8988T (cell line): ENCODE measurements around the gene OR1Q1.
"Not testable (repeated sequence)": the region's sequence is repeated elsewhere in the genome, so short reads cannot be mapped to it uniquely, and the experiment has no call there.

ENCODE experiments used
- DNase-seq: peaks from one replicate; pipeline ENCODE4 v3.0.0; 2011

Gene OR1Q1, protein sequence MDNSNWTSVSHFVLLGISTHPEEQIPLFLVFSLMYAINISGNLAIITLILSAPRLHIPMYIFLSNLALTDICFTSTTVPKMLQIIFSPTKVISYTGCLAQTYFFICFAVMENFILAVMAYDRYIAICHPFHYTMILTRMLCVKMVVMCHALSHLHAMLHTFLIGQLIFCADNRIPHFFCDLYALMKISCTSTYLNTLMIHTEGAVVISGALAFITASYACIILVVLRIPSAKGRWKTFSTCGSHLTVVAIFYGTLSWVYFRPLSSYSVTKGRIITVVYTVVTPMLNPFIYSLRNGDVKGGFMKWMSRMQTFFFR

DNA sequence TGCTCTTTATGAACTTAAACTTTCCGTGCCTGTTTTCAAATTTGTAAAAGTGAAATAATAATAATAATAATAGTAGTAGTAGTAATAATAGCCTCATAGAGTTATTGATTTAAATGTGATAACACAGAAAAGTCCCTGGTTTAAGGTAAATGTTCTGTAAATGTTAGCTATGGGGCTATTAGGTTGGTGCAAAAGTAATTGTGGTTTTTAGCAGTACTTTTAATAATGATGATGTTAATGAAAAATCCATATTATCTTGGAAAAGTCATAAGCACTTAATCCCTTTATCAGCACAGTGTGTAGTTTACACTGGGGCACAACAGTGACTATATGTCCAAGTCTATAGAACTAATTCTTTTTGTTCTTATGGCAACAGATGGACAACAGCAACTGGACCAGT is at the start of gene OR1Q1:
OR1Q1 (plus strand) TSS at position 377 of the 400 bp plus-strand sequence; CDS start at position 377, 0 bp downstream.
- no peak for DNase-seq

DNA sequence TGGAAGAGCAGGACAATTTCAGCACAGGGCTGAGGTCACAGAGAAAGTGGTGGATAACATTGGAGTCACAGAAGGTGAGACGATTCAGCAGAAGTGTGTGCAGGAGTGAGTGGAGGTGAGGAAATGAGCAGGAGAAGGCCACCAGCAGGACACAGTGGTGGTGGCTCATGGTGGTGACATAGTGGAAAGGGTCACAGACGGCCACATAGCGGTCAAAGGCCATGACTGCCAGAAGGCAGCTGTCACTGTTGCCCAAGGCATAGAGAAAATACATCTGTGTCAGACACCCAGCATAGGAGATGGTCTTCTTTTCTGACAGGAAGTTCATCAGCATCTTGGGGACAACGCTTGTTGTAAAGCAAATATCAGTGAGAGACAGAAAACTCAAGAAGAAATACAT is 46.6 kb upstream of the OR1Q1 start:
- no peak for DNase-seq

DNA sequence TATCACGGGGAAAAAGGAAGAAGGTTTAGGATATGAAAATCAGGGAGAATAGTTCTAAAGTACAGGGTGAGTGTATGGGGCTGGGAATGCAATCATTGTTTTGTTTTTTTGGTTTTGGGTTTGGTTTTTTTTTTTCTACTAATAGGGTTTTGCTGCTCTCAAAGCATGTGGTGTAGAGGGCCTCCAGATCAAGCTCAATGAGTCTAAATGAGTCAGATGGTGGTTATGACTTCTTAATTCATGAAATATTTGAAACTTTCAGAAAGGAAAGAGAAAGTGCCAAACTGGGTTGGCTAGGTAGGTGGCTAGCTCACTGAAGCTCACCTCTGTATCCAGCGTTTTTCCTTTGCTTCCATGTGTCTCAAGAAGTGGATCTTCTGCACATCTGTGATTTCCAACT is 42.1 kb upstream of the OR1Q1 start:
- DNase-seq = no peak

DNA sequence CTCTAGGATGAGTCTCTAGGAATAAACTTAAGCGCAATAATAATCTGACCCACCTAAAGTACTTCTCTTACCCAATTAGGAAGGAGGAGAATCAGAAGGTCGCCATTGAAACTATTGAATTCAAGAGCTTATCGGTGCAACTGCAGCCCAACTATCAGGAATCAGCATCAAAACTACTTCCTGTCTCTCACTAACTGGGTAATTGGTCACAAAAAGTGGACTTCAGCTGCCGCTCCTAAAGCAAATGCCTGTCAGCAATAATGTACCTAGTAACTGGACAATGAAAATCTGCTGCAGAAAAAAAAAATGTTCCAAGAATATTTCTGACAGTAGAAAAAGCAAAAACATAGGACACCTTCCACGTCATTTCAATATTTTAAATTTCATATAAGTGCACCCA is 34.7 kb upstream of the OR1Q1 start:
- DNase-seq = no peak

DNA sequence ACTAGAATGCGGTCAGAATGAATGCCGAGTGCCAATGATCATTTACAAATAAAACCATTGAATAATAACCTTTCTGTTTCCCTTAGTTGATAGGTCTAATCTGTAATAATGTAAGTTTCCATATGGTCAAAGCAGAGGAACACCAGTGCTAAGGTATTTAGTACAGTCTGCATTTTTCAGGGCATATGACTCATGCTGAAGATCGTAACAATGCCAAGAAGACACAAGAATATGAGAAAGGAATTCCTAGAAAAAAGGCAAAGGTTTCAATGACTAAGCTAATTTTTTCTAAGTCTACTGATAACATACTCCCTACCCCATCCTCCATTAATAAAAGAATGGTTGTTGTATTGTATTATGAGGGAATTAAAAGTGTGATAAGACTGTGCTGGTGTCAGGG is 34.2 kb upstream of the OR1Q1 start:
- DNase-seq = no peak

DNA sequence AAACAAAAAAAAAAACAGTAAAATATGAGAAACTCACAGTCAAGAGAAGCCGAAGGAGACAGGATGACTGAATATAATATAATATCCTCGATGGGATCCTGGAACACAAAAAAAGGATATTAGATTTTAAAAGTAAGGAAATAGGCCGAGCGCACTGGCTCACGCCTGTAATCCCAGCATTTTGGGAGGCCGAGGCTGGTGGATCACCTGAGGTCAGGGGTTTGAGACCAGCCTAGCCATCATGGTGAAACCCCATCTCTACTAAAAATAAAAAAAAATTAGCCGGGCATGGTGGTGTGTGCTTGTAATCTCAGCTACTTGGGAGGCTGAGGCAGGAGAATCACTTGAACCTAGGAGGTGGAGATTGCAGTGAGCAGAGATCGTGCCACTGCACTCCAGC is 31.3 kb upstream of the OR1Q1 start, which contains the start of gene OR1L8:
OR1L8 (minus strand) TSS at position 101 of the 400 bp plus-strand sequence. CDS start 14,907 bp downstream, outside the sequence.
- DNase-seq = not testable (repeated sequence)

DNA sequence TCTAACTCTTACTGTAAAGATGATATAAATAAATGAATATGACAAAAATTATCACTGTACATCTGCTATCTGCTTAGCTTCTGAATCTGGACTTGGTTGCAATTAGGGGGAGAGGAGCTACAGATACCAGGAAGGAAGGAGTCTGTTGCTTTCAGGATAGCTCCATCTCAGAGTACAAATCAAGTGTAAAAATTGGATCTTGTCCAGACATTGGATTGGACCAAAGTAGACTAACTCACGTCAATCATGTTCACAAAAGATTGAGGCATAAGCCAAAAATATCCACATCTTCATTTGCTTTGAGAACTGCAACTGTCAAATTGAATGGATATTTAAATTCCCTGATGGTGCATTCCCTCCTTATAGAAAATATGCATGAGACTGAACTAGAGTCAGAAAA is 8.8 kb upstream of the OR1Q1 start:
- DNase-seq = no peak

DNA sequence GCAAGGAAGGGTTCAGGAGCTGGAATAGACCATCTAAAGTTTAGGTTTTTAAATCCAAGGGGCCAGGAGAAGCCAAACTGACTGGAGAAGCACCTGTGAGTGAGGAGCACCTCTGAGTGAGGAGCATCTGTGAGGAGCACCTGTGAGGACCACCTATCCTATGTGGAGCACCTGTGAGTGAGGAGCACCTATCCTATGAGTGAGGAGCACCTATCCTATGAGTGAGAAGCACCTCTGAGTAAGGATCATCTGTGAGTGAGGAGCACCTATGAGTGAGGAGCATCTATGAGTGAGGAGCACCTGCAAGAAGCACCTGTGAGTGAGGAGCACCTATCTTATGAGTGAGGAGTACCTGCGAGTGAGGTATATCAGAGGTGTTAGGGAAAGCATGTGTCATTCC is 8.0 kb upstream of the OR1Q1 start:
- no peak for DNase-seq

DNA sequence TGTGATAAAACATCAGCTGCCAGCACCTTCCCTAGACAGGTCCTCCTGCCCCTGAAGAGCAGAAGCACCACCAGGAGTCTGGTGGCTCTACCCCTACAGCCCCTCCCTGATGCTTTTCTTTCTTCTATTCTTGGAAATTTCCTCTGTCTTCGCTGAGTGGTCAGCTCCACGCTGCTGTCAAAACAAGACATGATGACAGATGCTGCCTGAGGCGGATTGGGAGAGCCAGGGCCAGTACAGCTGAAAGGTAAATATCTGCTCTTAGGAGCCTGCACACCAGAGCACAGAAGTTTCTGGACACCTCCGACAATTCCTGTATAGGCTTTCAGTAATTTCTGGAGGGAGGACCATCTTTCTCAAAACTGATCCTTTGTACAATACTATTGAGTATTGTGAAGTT is 4.7 kb upstream of the OR1Q1 start:
- DNase-seq = no peak

DNA sequence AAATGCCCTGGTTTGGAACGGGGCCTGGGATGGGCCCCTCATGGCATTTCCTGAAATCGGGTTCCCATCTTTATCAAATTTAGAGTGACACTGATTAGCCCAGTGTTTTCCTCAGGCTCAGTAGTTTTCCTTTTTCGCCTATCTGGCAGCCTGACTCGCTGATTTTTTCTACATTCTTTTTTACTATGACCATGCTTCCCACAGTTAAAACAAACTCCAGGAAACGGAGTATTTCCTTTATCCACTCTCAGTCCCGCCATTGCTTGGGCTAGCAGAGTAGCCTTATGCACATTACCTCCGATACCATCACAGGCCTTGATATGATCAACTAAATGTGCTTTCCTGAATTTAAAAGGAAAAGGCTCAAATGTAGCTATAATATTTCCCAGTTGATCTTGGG is 5.5 kb downstream of the OR1Q1 start:
- no peak for DNase-seq

DNA sequence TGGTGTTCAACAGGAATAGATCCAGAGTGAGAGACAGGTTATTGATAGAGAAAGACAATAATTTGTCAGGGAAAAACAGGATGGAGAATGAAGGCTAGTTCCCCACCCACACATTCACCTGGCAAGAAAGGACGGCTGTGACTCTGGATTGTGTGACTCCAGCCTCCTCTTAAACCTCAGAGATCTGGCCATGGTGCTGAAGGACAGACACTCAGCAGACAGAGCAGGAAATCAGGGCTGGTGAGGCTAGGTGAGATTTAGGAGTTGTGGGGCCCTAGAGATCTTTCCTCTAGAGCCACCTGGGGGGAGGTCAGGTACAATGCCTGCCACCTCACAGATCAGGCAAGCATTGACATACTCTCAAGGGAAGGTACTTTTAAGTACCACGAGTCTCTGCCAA is 27.7 kb downstream of the OR1Q1 start:
- no peak for DNase-seq

DNA sequence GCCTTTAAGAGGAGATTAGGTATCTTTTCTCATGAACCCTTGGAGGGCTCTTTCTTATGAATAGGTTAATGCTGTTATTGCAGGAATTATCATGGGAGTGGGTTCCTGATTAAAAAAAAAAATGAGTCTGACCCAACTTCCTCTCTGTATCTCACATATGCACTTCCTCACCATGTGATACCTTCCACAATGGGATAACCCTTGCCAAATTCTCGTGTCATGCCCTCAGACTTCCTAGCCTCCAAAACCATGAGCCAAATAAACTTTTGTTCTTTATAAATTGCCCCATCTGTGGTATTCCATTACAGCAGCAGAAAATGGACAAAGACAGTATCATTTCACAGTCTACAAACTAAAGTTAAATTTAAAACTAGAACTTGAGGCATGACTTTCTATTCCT is 41.8 kb downstream of the OR1Q1 start:
- no peak for DNase-seq

DNA sequence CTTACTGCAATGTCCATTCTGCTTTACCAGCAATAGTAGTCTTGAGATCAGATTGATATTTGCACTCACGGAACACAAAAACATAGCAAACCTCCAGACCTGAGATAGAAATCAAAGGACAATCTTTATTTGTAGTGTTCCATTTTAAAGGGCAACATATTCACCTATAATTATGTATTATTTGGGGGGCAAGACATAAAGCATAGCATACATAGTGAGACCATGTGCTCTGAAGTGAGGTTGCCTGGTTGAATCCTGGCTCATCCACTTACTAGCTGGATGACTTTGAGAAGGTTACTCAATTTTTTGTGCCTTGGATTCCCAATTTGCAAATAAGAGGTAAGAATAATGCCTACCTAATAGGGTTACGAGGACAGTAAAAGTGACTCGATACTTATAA is 43.0 kb downstream of the OR1Q1 start, which contains the start of gene OR1B1:
OR1B1 (minus strand) TSS at position 101 of the 400 bp plus-strand sequence.
- no peak for DNase-seq

DNA sequence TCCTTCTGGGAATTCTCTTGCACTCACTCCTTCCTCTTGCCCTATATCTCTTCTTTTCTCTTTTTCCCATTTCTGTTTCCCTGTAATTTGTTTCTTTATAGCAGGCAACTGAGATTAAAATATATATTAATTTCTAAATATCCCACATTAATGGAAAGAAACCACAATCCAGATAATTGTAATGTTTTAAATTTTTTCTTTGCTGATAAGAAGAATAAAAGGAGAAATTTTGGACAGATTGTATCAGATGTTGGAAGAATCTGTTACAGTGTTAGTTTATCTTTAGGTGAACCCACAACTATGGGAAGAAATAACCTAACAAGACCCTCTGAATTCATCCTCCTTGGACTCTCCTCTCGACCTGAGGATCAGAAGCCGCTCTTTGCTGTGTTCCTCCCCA is 46.9 kb downstream of the OR1Q1 start, which contains the start of gene OR1L1:
OR1L1 (plus strand) TSS at position 301 of the 400 bp plus-strand sequence; CDS start at position 301, 0 bp downstream.
- no peak for DNase-seq
